Endodermal cell (in vitro differentiated cells): ENCODE measurements around the gene AFF2. TPM values are rescaled to one million over a fixed set of nuclear protein-coding genes. Genes with fewer than 3 reads are reported as not detected.
A peak's percentile ranks its signal among the peaks of the same experiment; 100 is the strongest.

ENCODE experiments used
- DNase-seq: peaks from one replicate; pipeline ENCODE4 v3.0.0-alpha.2; 2017
- H3K27ac ChIP-seq: 2 replicates; pipeline ENCODE4 v1.5.1; 2013; ENCODE audit warnings: mild to moderate bottlenecking, low read depth, low read length, moderate library complexity
- H3K27me3 ChIP-seq: 2 replicates; pipeline ENCODE4 v1.6.1; 2013; ENCODE audit warnings: mild to moderate bottlenecking, low read length, moderate library complexity; ENCODE audit not compliant: insufficient read depth, control insufficient read depth, poor library complexity, severe bottlenecking
- H3K36me3 ChIP-seq: 2 replicates; pipeline ENCODE4 v1.7.0; 2013; ENCODE audit warnings: mild to moderate bottlenecking, low read length, moderate library complexity; ENCODE audit not compliant: control insufficient read depth, insufficient read depth
- H3K4me1 ChIP-seq: one replicate; pipeline ENCODE4 v1.7.0; 2013; ENCODE audit warnings: low read length; ENCODE audit not compliant: control insufficient read depth, insufficient read depth
- H3K4me3 ChIP-seq: 2 replicates; pipeline ENCODE4 v1.5.1; 2013; ENCODE audit warnings: mild to moderate bottlenecking, low read length, moderate library complexity
- H3K9ac ChIP-seq: 2 replicates; pipeline ENCODE4 v1.6.1; 2013; ENCODE audit warnings: mild to moderate bottlenecking, low read length, moderate library complexity; ENCODE audit not compliant: poor library complexity, severe bottlenecking; ENCODE audit errors: extremely low read depth
- H3K9me3 ChIP-seq: 2 replicates; pipeline ENCODE4 v1.6.1; 2013; ENCODE audit warnings: mild to moderate bottlenecking, low read length, moderate library complexity; ENCODE audit not compliant: control insufficient read depth
- H3K27ac Mint-ChIP-seq: 2 replicates; pipeline ENCODE4 v1.8.0; 2020; ENCODE audit warnings: mixed read lengths
- H3K27me3 Mint-ChIP-seq: 2 replicates; pipeline ENCODE4 v1.8.0; 2021; ENCODE audit warnings: mild to moderate bottlenecking, mixed read lengths; ENCODE audit not compliant: insufficient read depth
- H3K36me3 Mint-ChIP-seq: 2 replicates; pipeline ENCODE4 v1.8.0; 2020; ENCODE audit warnings: low read depth, mixed read lengths
- H3K4me1 Mint-ChIP-seq: 2 replicates; pipeline ENCODE4 v1.8.0; 2020; ENCODE audit warnings: mixed read lengths
- H3K4me3 Mint-ChIP-seq: 2 replicates; pipeline ENCODE4 v1.8.0; 2020; ENCODE audit warnings: mild to moderate bottlenecking, moderate library complexity, mixed read lengths
- H3K9me3 Mint-ChIP-seq: 2 replicates; pipeline ENCODE4 v1.8.0; 2020; ENCODE audit warnings: mild to moderate bottlenecking, mixed read lengths
- WGBS, 2 experiments: methylation state at CpG; one replicate each; pipeline versions ENCODE4 v1.1.5 to v1.1.7; 2013; ENCODE audit warnings: missing lambda C conversion rate in 2 of 2, mixed read lengths in 1 of 2; ENCODE audit not compliant: insufficient coverage in 1 of 2, insufficient read length in 1 of 2; 5-methylcytosine and 5-hydroxymethylcytosine counted together
- long read RNA-seq, 4 experiments: library from polyadenylated mRNA in 2 of 4; library from RNA in 1 of 4; library from capped mRNA in 1 of 4; stranded (forward) in 3 of 4; unstranded in 1 of 4; transcript quantifications; one replicate each; pipeline ENCODE4 v2.0.0, GENCODE V29; 2020 to 2021; ENCODE audit warnings: inconsistent platforms in 1 of 4
- polyA plus RNA-seq, 2 experiments: library from polyadenylated mRNA; stranded (reverse); fragments of 50-300 nt; gene quantifications; one replicate each; pipeline ENCODE4 v1.2.3, GENCODE V29; 2013
- total RNA-seq, 2 donors: library from RNA; stranded (reverse); fragmentation: NEBNext Ultra II Directional in 1 of 2; extraction: Animal tissue kit (Norgen Biotek cat#: 25700) in 1 of 2; gene quantifications; 2 replicates in 1 of 2; 3 replicates in 1 of 2; pipeline ENCODE4 v1.2.1, GENCODE V29; 2021
- TF ChIP-seq, protein P1 (sequence below): fragments of 200-600 bp; sonication (generic); conservative IDR thresholded peaks from 2 replicates; pipeline ENCODE4 v1.5.0; 2021; ENCODE audit warnings: antibody characterized with exemption, mild to moderate bottlenecking

The AFF2 gene
- 1 to 10 TPM; 3.7 to 5.6 TPM for total RNA-seq
- polyA plus RNA-seq (2013, experiment 1 of 2) = 8.0 TPM
- 8.9 TPM for polyA plus RNA-seq (2013, experiment 2 of 2)
- long read RNA-seq, experiment 1, partial matches to known transcripts = 1 of 2 reads
- long read RNA-seq, experiment 1, other reads (novel, unspliced or antisense) = 1 of 2 reads
- long read RNA-seq, experiment 2, partial matches to known transcripts = 0 of 1 reads
- long read RNA-seq, experiment 2, other reads (novel, unspliced or antisense) = 1 of 1 reads
- long read RNA-seq, experiment 3, partial matches to known transcripts = 0 of 1 reads
- long read RNA-seq, experiment 3, other reads (novel, unspliced or antisense) = 1 of 1 reads
- long read RNA-seq, experiment 4 = 0 reads

GRCh38 chrX:148500423-148501385 lies at the start of gene AFF2:
AFF2 (plus strand) TSS chrX:148500617; CDS start chrX:148501098, 481 bp downstream.
- H3K4me1 Mint-ChIP-seq = peaks cover 1% of the 10 kb centered on the region
- Histone ChIP-seq H3K36me3 (no peaks in the 10 kb centered on the region), H3K9me3 (no peaks in the 10 kb centered on the region), H3K4me3 (peak within 1 kb of the TSS; percentile 78), H3K27me3 (peaks cover 37% of the 10 kb centered on the region), H3K9ac (no peak within 1 kb of the TSS), H3K27ac (no peak within 1 kb of the TSS), H3K4me1 (no peaks in the 10 kb centered on the region)
- DNase-seq = peak; percentile 75
- H3K27ac Mint-ChIP-seq = no peak within 1 kb of the TSS
- H3K36me3 Mint-ChIP-seq = no peaks in the 10 kb centered on the region
- H3K4me3 Mint-ChIP-seq = peak within 1 kb of the TSS; percentile 56
- peaks cover 40% of the 10 kb centered on the region for H3K27me3 Mint-ChIP-seq
- 0% methylated on average over 85 of the region's 115 CpGs; no CpG with 5 or more reads in 1 of the 2 experiments for WGBS, 2 experiments
- TF ChIP-seq, protein P1, sequence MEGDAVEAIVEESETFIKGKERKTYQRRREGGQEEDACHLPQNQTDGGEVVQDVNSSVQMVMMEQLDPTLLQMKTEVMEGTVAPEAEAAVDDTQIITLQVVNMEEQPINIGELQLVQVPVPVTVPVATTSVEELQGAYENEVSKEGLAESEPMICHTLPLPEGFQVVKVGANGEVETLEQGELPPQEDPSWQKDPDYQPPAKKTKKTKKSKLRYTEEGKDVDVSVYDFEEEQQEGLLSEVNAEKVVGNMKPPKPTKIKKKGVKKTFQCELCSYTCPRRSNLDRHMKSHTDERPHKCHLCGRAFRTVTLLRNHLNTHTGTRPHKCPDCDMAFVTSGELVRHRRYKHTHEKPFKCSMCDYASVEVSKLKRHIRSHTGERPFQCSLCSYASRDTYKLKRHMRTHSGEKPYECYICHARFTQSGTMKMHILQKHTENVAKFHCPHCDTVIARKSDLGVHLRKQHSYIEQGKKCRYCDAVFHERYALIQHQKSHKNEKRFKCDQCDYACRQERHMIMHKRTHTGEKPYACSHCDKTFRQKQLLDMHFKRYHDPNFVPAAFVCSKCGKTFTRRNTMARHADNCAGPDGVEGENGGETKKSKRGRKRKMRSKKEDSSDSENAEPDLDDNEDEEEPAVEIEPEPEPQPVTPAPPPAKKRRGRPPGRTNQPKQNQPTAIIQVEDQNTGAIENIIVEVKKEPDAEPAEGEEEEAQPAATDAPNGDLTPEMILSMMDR = no peak
- peaks cover 34% of the 10 kb centered on the region for H3K9me3 Mint-ChIP-seq

GRCh38 chrX:148457279-148457678 lies 43.1 kb upstream of the AFF2 start:
- no peak for DNase-seq
- no peaks in the 10 kb centered on the region for H3K27me3 Mint-ChIP-seq
- Histone ChIP-seq H3K9ac (no peak overlapping the region), H3K36me3 (no peaks in the 10 kb centered on the region), H3K27me3 (no peaks in the 10 kb centered on the region), H3K27ac (no peak overlapping the region), H3K9me3 (no peaks in the 10 kb centered on the region), H3K4me1 (no peaks in the 10 kb centered on the region), H3K4me3 (no peak overlapping the region)
- H3K36me3 Mint-ChIP-seq = no peaks in the 10 kb centered on the region
- no peak overlapping the region for H3K4me3 Mint-ChIP-seq
- no peak overlapping the region for H3K27ac Mint-ChIP-seq
- no peaks in the 10 kb centered on the region for H3K4me1 Mint-ChIP-seq
- 94% methylated on average over 3 of the region's 3 CpGs; no CpG with 5 or more reads in 1 of the 2 experiments for WGBS, 2 experiments
- TF ChIP-seq, protein P1 = no peak
- H3K9me3 Mint-ChIP-seq = peaks cover 42% of the 10 kb centered on the region

GRCh38 chrX:148459343-148459742 lies 41.1 kb upstream of the AFF2 start:
- WGBS, 2 experiments = 92 to 100% methylated on average over 3 to 4 of the region's 4 CpGs
- Mint-ChIP-seq H3K4me1 (no peaks in the 10 kb centered on the region), H3K4me3 (no peak overlapping the region), H3K27me3 (no peaks in the 10 kb centered on the region), H3K36me3 (no peaks in the 10 kb centered on the region), H3K27ac (no peak overlapping the region), H3K9me3 (peaks cover 37% of the 10 kb centered on the region)
- Histone ChIP-seq H3K9me3 (no peaks in the 10 kb centered on the region), H3K4me1 (no peaks in the 10 kb centered on the region), H3K27ac (no peak overlapping the region), H3K9ac (no peak overlapping the region), H3K27me3 (no peaks in the 10 kb centered on the region), H3K4me3 (no peak overlapping the region), H3K36me3 (no peaks in the 10 kb centered on the region)
- DNase-seq = no peak
- TF ChIP-seq, protein P1 = no peak
